Measurements from ENCODE around the gene RBBP8.

Gene RBBP8

DNA sequence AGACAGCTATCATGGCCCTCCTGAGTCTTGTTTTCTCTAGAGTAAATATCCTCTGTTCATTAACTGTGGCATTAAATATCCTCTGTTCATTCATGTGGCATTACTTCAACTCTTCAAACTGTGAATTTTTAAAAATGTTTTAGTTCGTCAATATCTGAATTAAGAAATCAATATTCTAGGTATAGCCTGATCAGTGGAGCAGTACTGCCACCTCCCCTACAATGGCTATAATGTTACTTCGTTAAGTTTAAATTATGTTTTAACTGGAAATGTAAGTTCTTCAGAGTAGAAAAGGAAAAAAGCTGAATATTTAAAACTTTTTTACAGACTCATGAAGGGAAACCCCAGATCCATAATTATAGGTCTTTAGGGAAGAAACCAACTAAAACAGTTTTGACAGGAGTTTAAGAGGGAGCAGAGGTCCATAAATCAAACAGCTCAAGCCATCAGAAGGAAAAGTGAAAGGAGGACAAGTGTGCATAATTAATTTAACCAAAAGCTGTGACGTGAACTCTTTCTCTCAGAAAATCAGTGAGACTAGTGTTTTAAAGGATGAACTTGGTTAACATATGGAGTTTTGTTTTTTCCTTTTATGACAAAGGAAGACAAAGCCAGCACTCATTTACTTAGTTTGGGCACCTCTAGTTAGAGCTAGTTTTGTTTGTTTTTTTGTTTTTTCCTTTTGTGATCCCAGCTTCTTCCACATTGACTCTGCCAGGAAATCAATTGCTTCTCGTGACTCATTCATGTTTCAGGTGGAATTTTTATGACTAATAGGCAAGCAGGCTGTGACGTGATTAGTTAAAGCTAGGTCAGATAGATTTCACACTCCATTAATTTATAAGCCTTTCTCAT lies 44.9 kb downstream of the RBBP8 start:
- Histone ChIP-seq H3K4me1 (peaks cover 0 to 36% (median 2%) of the 10 kb centered on the region in 10 experiments; a peak in 6 of 20 replicates), H4K20me1 (peaks cover 0 to 4% (median 0%) of the 10 kb centered on the region in 11 experiments; a peak in 2 of 22 replicates), H3K9ac (no peak overlapping the region), H3K4me3 (no peak overlapping the region), H3K36me3 (peaks cover 0 to 100% (median 74%) of the 10 kb centered on the region in 11 experiments; a peak in 19 of 22 replicates), H3K4me2 (no peak overlapping the region; a peak in 1 of 22 replicates), H3K9me3 (replicated peaks in 1 of 11) (no peaks in the 10 kb centered on the region), H3K27me3 (no peaks in the 10 kb centered on the region), H3K27ac (no peak overlapping the region)
- TF ChIP-seq Cebpa-rat (IDR thresholded peaks at IDR 0.05), result no peak

DNA sequence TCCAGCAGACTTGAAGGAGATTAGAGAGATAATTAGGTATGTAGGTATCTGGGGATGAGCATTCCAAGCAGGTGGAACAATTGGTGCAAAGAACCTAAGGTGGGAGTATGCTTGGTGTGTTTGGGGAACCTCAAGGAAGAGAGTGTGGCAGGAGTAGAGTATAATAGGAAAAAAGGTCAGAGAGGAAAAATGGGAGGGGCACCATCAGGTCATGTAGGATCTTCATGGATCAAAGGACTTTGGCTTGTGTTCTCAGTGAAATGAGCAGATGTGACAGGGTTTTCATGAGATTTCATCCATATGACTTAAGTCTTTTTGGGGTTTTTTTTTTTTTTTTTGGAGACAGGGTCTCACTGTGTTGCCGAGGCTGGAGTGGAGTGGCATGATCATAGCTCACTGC lies 47.3 kb downstream of the RBBP8 start:
- no peak for TF ChIP-seq Cebpa-rat (IDR thresholded peaks at IDR 0.05)
- no peak overlapping the region for H3K4me2 ChIP-seq
- no peak overlapping the region for H3K27ac ChIP-seq
- H3K4me3 ChIP-seq, result no peak overlapping the region
- H3K27me3 ChIP-seq, result no peaks in the 10 kb centered on the region
- H4K20me1 ChIP-seq, result peaks cover 0 to 4% (median 0%) of the 10 kb centered on the region in 11 experiments; a peak in 2 of 22 replicates
- no peaks in the 10 kb centered on the region for H3K9me3 ChIP-seq (replicated peaks in 1 of 11)
- peaks cover 0 to 26% (median 1%) of the 10 kb centered on the region in 10 experiments; a peak in 6 of 20 replicates for H3K4me1 ChIP-seq
- H3K36me3 ChIP-seq, result peaks cover 3 to 97% (median 74%) of the 10 kb centered on the region in 11 experiments; a peak in 20 of 22 replicates
- no peak overlapping the region for H3K9ac ChIP-seq

- Histone ChIP-seq H3K27ac (0 out of 22 replicates have a peak overlapping the region, but pooled peaks of 1 of the 11 experiments have one; percentile 2), H3K27me3 (no peaks in the 10 kb centered on the region), H3K9ac (peak overlapping the region in 2 of 11 experiments; percentile 6 to 37; a peak in 2 of 22 replicates), H3K4me3 (no peak overlapping the region), H4K20me1 (peaks cover 0 to 4% (median 0%) of the 10 kb centered on the region in 11 experiments; a peak in 2 of 22 replicates), H3K9me3 (replicated peaks in 1 of 11) (no peaks in the 10 kb centered on the region), H3K4me1 (peaks cover 0 to 20% (median 0%) of the 10 kb centered on the region in 10 experiments; a peak in 5 of 20 replicates), H3K36me3 (peaks cover 11 to 97% (median 74%) of the 10 kb centered on the region in 11 experiments; a peak in 20 of 22 replicates), H3K4me2 (peak overlapping the region in 3 of 11 experiments; percentile 5 to 44 (median 39); a peak in 2 of 22 replicates)
- TF ChIP-seq Cebpa-rat (IDR thresholded peaks at IDR 0.05), result no peak
These were observed 48.4 kb downstream of the RBBP8 start for GRCh38 chr18:22981274-22982133.

DNA sequence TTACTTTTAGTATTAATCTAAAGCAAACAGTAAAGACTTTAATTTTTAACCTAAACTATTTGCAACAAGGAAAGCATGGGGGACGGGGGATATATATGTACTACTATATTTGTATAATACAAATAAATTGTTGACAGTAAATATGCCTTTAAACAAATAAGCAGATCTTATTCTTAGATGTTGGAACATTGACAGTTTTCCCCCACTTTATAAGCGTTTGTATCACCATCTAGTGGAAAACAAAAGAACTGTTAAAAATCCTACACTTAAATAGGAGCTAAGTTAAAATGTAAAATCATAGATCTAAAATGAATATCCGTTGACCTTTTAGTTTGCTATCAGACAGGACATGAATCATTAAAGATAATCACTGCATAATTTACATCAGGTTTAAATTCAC lies 50.0 kb downstream of the RBBP8 start:
- Histone ChIP-seq H3K9me3 (replicated peaks in 1 of 11) (no peaks in the 10 kb centered on the region), H3K4me2 (no peak overlapping the region), H3K27ac (no peak overlapping the region)

DNA sequence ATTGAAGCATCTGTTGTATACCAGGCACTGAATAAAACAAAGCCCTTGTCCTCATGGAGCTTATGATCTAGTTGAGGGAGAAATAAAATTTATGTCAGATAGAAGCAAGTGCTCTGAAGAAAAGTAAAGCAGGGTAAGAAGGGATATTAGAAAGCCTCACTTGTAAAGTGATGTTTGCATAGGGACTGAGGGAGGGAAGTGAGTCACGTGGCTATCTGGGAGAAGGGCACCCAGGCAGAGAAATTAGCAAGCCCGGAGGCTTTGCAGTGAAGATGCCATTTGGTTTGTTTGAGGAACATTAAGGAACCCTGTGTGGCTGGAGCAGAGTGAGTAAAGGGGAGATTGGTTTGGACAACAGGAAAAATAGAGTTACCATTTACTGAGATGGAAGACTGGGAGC lies 52.1 kb downstream of the RBBP8 start:
- H3K27me3 ChIP-seq, result no peaks in the 10 kb centered on the region
- H4K20me1 ChIP-seq, result peaks cover 0 to 4% (median 0%) of the 10 kb centered on the region in 11 experiments; a peak in 3 of 22 replicates
- H3K9me3 ChIP-seq (replicated peaks in 1 of 11), result no peaks in the 10 kb centered on the region
- no peak for TF ChIP-seq Cebpa-rat (IDR thresholded peaks at IDR 0.05)
- no peak overlapping the region for H3K9ac ChIP-seq
- peaks cover 0 to 13% (median 0%) of the 10 kb centered on the region in 10 experiments; a peak in 5 of 20 replicates for H3K4me1 ChIP-seq
- no peak overlapping the region for H3K4me3 ChIP-seq
- H3K27ac ChIP-seq, result no peak overlapping the region
- peaks cover 36 to 97% (median 82%) of the 10 kb centered on the region in 11 experiments; a peak in 21 of 22 replicates for H3K36me3 ChIP-seq
- no peak overlapping the region for H3K4me2 ChIP-seq

More for the DNA sequence above, 50.0 kb downstream of the RBBP8 start:
- peaks cover 0 to 18% (median 0%) of the 10 kb centered on the region in 10 experiments; a peak in 5 of 20 replicates for H3K4me1 ChIP-seq
- peaks cover 0 to 4% (median 0%) of the 10 kb centered on the region in 11 experiments; a peak in 3 of 22 replicates for H4K20me1 ChIP-seq
- no peaks in the 10 kb centered on the region for H3K27me3 ChIP-seq
- H3K9ac ChIP-seq, result no peak overlapping the region
- H3K36me3 ChIP-seq, result peaks cover 24 to 97% (median 79%) of the 10 kb centered on the region in 11 experiments; a peak in 20 of 22 replicates
- no peak for TF ChIP-seq Cebpa-rat (IDR thresholded peaks at IDR 0.05)
- no peak overlapping the region for H3K4me3 ChIP-seq

DNA sequence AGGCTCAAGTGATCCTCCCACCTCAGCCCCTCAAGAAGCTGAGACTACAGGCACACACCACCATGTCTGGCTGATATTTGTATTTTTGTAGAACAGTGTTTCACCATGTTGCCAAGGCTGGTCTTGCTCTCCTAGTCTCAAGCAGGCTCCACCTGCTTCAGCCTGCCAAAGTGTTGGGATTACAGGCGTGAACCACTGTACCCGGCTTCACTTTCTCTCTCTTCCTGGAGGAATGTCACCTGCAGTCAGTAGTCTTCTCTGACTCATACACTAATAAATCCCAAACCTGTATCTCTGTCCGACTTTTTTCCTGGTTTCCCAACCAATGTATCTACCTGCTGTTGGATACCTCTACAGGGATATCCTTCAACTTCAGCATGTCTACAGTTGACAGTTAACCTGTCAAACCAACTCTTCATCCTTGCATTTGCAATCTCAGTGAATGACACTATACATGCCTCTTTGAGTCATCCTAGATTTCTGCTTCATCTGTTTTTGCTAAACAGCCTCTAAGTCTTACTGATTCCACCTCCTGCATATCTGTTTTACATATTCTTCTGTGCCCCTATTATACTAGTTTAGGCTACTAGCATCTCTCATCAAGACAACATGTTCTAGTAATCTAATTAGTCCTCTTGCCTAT lies 54.5 kb downstream of the RBBP8 start:
- peaks cover 55 to 100% (median 91%) of the 10 kb centered on the region in 11 experiments; a peak in 21 of 22 replicates for H3K36me3 ChIP-seq
- no peak overlapping the region for H3K4me2 ChIP-seq

DNA sequence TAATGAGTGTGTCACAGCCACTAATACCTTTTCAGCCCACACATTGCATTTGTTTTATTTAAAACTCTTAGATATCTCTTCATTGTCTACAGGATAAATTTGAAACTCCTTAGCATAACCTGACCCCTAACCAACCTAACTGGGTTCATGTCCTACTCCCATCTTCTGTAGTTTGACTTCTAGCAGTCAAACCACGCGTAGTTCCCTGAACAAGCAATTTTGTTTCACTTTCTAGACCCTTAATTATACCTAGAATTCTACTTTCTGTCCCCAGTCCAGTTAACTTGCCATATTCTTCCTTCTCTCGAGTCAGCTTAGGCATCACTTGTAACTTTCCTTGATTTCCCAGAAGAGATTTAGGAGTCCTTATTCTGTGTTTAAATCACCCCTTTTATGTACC lies 55.1 kb downstream of the RBBP8 start:
- no peaks in the 10 kb centered on the region for H3K9me3 ChIP-seq (replicated peaks in 1 of 11)
- no peaks in the 10 kb centered on the region; a peak in 1 of 22 replicates for H4K20me1 ChIP-seq
- TF ChIP-seq Cebpa-rat (IDR thresholded peaks at IDR 0.05), result no peak
- H3K36me3 ChIP-seq, result peaks cover 61 to 100% (median 94%) of the 10 kb centered on the region in 11 experiments
- no peak overlapping the region for H3K4me2 ChIP-seq
- H3K4me1 ChIP-seq, result no peaks in the 10 kb centered on the region
- H3K9ac ChIP-seq, result no peak overlapping the region
- H3K27ac ChIP-seq, result no peak overlapping the region
- no peak overlapping the region for H3K4me3 ChIP-seq
- H3K27me3 ChIP-seq, result no peaks in the 10 kb centered on the region

More for the DNA sequence above, 54.5 kb downstream of the RBBP8 start:
- no peak for TF ChIP-seq Cebpa-rat (IDR thresholded peaks at IDR 0.05)
- H4K20me1 ChIP-seq, result no peaks in the 10 kb centered on the region; a peak in 2 of 22 replicates
- H3K4me1 ChIP-seq, result no peaks in the 10 kb centered on the region
- H3K27ac ChIP-seq, result no peak overlapping the region
- no peak overlapping the region for H3K4me3 ChIP-seq
- no peaks in the 10 kb centered on the region for H3K9me3 ChIP-seq (replicated peaks in 1 of 11)
- H3K27me3 ChIP-seq, result no peaks in the 10 kb centered on the region
- H3K9ac ChIP-seq, result no peak overlapping the region

DNA sequence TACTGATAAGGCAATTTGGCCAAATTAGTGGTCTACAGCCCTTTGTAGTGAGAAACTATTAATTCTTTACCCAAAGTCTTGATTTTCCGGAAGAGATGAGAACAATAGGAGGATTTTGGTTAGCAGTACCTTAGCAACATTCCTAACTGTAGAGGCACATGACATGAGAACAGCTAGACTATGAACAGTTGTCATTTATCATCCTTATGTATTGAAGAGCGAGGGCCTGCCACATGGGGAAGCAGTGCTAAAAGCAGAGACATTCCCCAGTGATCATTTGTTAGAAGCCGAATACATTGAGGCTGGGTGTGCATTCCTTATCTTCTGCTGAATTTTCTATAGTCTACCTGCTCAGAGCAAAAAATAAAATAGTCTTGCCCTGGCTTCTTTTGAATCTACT lies 65.2 kb downstream of the RBBP8 start:
- H3K9me3 ChIP-seq (replicated peaks in 1 of 11), result no peaks in the 10 kb centered on the region
- peaks cover 29 to 99% (median 91%) of the 10 kb centered on the region in 11 experiments for H3K36me3 ChIP-seq
- H3K27ac ChIP-seq, result no peak overlapping the region
- no peaks in the 10 kb centered on the region for H3K4me1 ChIP-seq
- no peak overlapping the region for H3K4me3 ChIP-seq
- H3K4me2 ChIP-seq, result no peak overlapping the region
- no peak for TF ChIP-seq Cebpa-rat (IDR thresholded peaks at IDR 0.05)
- no peaks in the 10 kb centered on the region for H4K20me1 ChIP-seq
- no peaks in the 10 kb centered on the region for H3K27me3 ChIP-seq
- no peak overlapping the region for H3K9ac ChIP-seq

All from BLaER1 treated with 17β-estradiol and CSF1 and Interleukin-3, amounts not matched to agents 10 nM and 100 nM (cell line).